Amniotic stem cell (primary cell): ENCODE data around the gene GDI1.

ENCODE experiments used
- DNase-seq: peaks from one replicate; lab custom pipeline; 2025; lab: John Stamatoyannopoulos, UW

The GDI1 gene

GRCh38 chrX:154462396-154462795 is 25.4 kb downstream of the GDI1 start:
- DNase-seq, result no peak

- no peak for DNase-seq
Measured at GRCh38 chrX:154463611-154464220, 26.8 kb downstream of the GDI1 start.

- no peak for DNase-seq
Measured at GRCh38 chrX:154464806-154465365, 27.9 kb downstream of the GDI1 start.

- no peak for DNase-seq
Measured at GRCh38 chrX:154465601-154466000, 28.6 kb downstream of the GDI1 start.

GRCh38 chrX:154466036-154466435 is 29.1 kb downstream of the GDI1 start:
- no peak for DNase-seq

- no peak for DNase-seq
Measured at GRCh38 chrX:154466907-154467306, 30.0 kb downstream of the GDI1 start.

GRCh38 chrX:154467556-154467955 is 30.6 kb downstream of the GDI1 start:
- DNase-seq, result no peak

GRCh38 chrX:154468217-154468616 is 31.3 kb downstream of the GDI1 start:
- no peak for DNase-seq

- DNase-seq, result no peak
Measured at GRCh38 chrX:154469114-154469513, 32.2 kb downstream of the GDI1 start.

- no peak for DNase-seq
Measured at GRCh38 chrX:154469880-154470279, 32.9 kb downstream of the GDI1 start.

GRCh38 chrX:154470434-154470833 is 33.5 kb downstream of the GDI1 start:
- no peak for DNase-seq

GRCh38 chrX:154470914-154471568 is 34.1 kb downstream of the GDI1 start:
- DNase-seq, result no peak

- DNase-seq, result no peak
Measured at GRCh38 chrX:154471839-154472684, 35.1 kb downstream of the GDI1 start.

- DNase-seq, result no peak
Measured at GRCh38 chrX:154472685-154473632, 36.0 kb downstream of the GDI1 start.

- no peak for DNase-seq
Measured at GRCh38 chrX:154473683-154474082, 36.7 kb downstream of the GDI1 start.

- DNase-seq, result no peak
Measured at GRCh38 chrX:154476821-154477220, 39.9 kb downstream of the GDI1 start.

- DNase-seq, result no peak
Measured at GRCh38 chrX:154477891-154478477, 41.0 kb downstream of the GDI1 start.

GRCh38 chrX:154478728-154479622 is 42.0 kb downstream of the GDI1 start, which contains the start of gene LAGE3:
TSS of gene LAGE3 (minus strand) at chrX:154479281. CDS start at chrX:154478915, 366 bp downstream.
- DNase-seq, result peak; percentile 42

GRCh38 chrX:154481195-154481594 is 44.2 kb downstream of the GDI1 start:
- no peak for DNase-seq
